SK-N-MC (cell line): ENCODE measurements around the gene PNLDC1.

Experiments used
- EZH2 ChIP-seq: fragments of 200-600 bp; sonication (generic); IDR thresholded peaks from one replicate; pipeline ENCODE4 v1.6.1; 2017; ENCODE audit warnings: antibody characterized with exemption
- POLR2AphosphoS5 ChIP-seq: IDR thresholded peaks from 2 replicates; pipeline ENCODE4 v1.6.1; 2012; ENCODE audit warnings: mild to moderate bottlenecking, low read depth, low read length, borderline replicate concordance

GRCh38 chr6:159821122-159821521 lies 21.0 kb downstream of the PNLDC1 start:
- no peak for TF ChIP-seq POLR2AphosphoS5
- TF ChIP-seq EZH2 = no peak
